GM21515 (cell line): ENCODE results near the gene ACER3.
"Not testable (repeated sequence)": the region's sequence is repeated elsewhere in the genome, so short reads cannot be mapped to it uniquely, and the experiment has no call there.

Experiments used
- ATAC-seq: cut with Tn5 transposase; IDR thresholded peaks from one replicate; pipeline ENCODE4 v1.9.1; 2021; ENCODE audit not compliant: unreplicated experiment

Gene ACER3

GRCh38 chr11:76872959-76873827, 12.5 kb downstream of the ACER3 start:
- ATAC-seq: no peak

- ATAC-seq: no peak
These were observed 17.3 kb downstream of the ACER3 start for GRCh38 chr11:76878014-76878413.

- no peak for ATAC-seq
These were observed 19.6 kb downstream of the ACER3 start for GRCh38 chr11:76880314-76880713.

GRCh38 chr11:76880956-76881355, 20.2 kb downstream of the ACER3 start:
- no peak for ATAC-seq

GRCh38 chr11:76885390-76886097, 24.8 kb downstream of the ACER3 start:
- ATAC-seq: no peak

- ATAC-seq: no peak
These were observed 28.3 kb downstream of the ACER3 start for GRCh38 chr11:76888989-76889388.

- ATAC-seq: no peak
These were observed 28.8 kb downstream of the ACER3 start for GRCh38 chr11:76889411-76889975.

- no peak for ATAC-seq
These were observed 29.6 kb downstream of the ACER3 start for GRCh38 chr11:76890329-76890728.

- no peak for ATAC-seq
These were observed 30.6 kb downstream of the ACER3 start for GRCh38 chr11:76891285-76891684.

GRCh38 chr11:76891793-76892192, 31.1 kb downstream of the ACER3 start:
- no peak for ATAC-seq

GRCh38 chr11:76892306-76892705, 31.6 kb downstream of the ACER3 start:
- ATAC-seq: no peak

GRCh38 chr11:76897233-76897632, 36.5 kb downstream of the ACER3 start:
- no peak for ATAC-seq

GRCh38 chr11:76901144-76901543, 40.4 kb downstream of the ACER3 start:
- ATAC-seq: no peak

GRCh38 chr11:76901622-76902021, 40.9 kb downstream of the ACER3 start:
- not testable (repeated sequence) for ATAC-seq

- no peak for ATAC-seq
These were observed 41.6 kb downstream of the ACER3 start for GRCh38 chr11:76902121-76903014.

GRCh38 chr11:76903325-76903724, 42.6 kb downstream of the ACER3 start:
- ATAC-seq: no peak

- ATAC-seq: no peak
These were observed 50.1 kb downstream of the ACER3 start for GRCh38 chr11:76910620-76911414.

- no peak for ATAC-seq
These were observed 50.7 kb downstream of the ACER3 start for GRCh38 chr11:76911415-76911808.

- ATAC-seq: no peak
These were observed 56.0 kb downstream of the ACER3 start for GRCh38 chr11:76916712-76917111.

- ATAC-seq: no peak
These were observed 58.2 kb downstream of the ACER3 start for GRCh38 chr11:76918941-76919386.
